Measurements from ENCODE around the gene DNM2. TPM values are rescaled to one million over a fixed set of nuclear protein-coding genes. Genes with fewer than 3 reads are reported as not detected.

DNM2 gene
- total and polyA plus RNA-seq, 10 of the 15 experiments (the other 5 are each of a cell fraction or from before 2014, with no cell fraction given): 1.2 to 146 (median 68.9) TPM

- TF ChIP-seq ZBTB4 (CRISPR knock-in tag; IDR thresholded peaks at IDR 0.05) (no peak), HDAC2 (IDR thresholded peaks at IDR 0.05) (no peak), CUX1 (IDR thresholded peaks at IDR 0.05; ENCODE audit: insufficient replicate concordance, low read depth, low read length) (no peak), ZNF207 (IDR thresholded peaks at IDR 0.05; ENCODE audit: borderline replicate concordance) (0 out of 2 replicates have a peak, but pooled peaks have one; percentile 77), ESRRA (IDR thresholded peaks at IDR 0.05; ENCODE audit: low read length) (no peak), SMAD1 (IDR thresholded peaks at IDR 0.05; ENCODE audit: low read depth, partially characterized antibody) (no peak), HDAC6 (IDR thresholded peaks at IDR 0.05; ENCODE audit: unreplicated experiment) (no peak), STAT1 (conservative IDR thresholded peaks at IDR 0.05) (peak; percentile 81; the same call in 1 of the 2 replicates), NFYB (IDR thresholded peaks at IDR 0.05; ENCODE audit: insufficient read depth, low read depth, low read length) (peak; percentile 100), EZH2 (IDR thresholded peaks at IDR 0.05; ENCODE audit: borderline replicate concordance, control insufficient read depth, low read depth, low read length) (no peak), LARP7 (IDR thresholded peaks at IDR 0.05) (no peak), ZSCAN29 (IDR thresholded peaks at IDR 0.05) (no peak), ZNF384 (IDR thresholded peaks at IDR 0.05; ENCODE audit: borderline replicate concordance, low read depth, low read length) (no peak), EGR1 (IDR thresholded peaks at IDR 0.05; ENCODE audit: borderline replicate concordance in 1 of 2, low read depth in 2 of 2, low read length in 2 of 2) (no peak), TCF7 (IDR thresholded peaks at IDR 0.05; ENCODE audit: borderline replicate concordance) (no peak), POU2F2 (IDR thresholded peaks at IDR 0.05; ENCODE audit: borderline replicate concordance, low read depth, low read length) (no peak), NFYA (IDR thresholded peaks at IDR 0.05; ENCODE audit: borderline replicate concordance, low read depth, low read length) (peak; percentile 100), ASH2L (IDR thresholded peaks at IDR 0.05; ENCODE audit: borderline replicate concordance, low read depth) (no peak), SUZ12 (IDR thresholded peaks at IDR 0.05; ENCODE audit: unreplicated experiment) (no peak), CREB1 (IDR thresholded peaks at IDR 0.05; ENCODE audit: low read depth) (peak; percentile 90), RUNX3 (IDR thresholded peaks at IDR 0.05; ENCODE audit: low read length) (peak; percentile 14; the same call in 1 of the 2 replicates)
Measured at GRCh38 chr19:10717356-10718204, at the start of gene DNM2 (continued).
